Kidney tubule cell (primary cell): ENCODE measurements around the gene PPP2R2C.

Experiments
- DNase-seq: peaks from one replicate; pipeline ENCODE4 v3.0.0-alpha.2; 2018; ENCODE audit warnings: low spot score

The PPP2R2C gene

GRCh38 chr4:6472387-6473263 lies at the start of gene PPP2R2C:
TSS of gene PPP2R2C (minus strand) at chr4:6472614. CDS start at chr4:6472229, 385 bp downstream.
- DNase-seq, result no peak

GRCh38 chr4:6520978-6521377 lies 48.6 kb upstream of the PPP2R2C start:
- no peak for DNase-seq

- no peak for DNase-seq
Measured at GRCh38 chr4:6520051-6520636, 47.7 kb upstream of the PPP2R2C start.

- no peak for DNase-seq
Measured at GRCh38 chr4:6517171-6517570, 44.8 kb upstream of the PPP2R2C start.

GRCh38 chr4:6516762-6517161 lies 44.3 kb upstream of the PPP2R2C start:
- DNase-seq, result no peak

- DNase-seq, result no peak
Measured at GRCh38 chr4:6516281-6516680, 43.9 kb upstream of the PPP2R2C start.

- no peak for DNase-seq
Measured at GRCh38 chr4:6513678-6514077, 41.3 kb upstream of the PPP2R2C start.

GRCh38 chr4:6509587-6509986 lies 37.2 kb upstream of the PPP2R2C start:
- DNase-seq, result peak; percentile 46

GRCh38 chr4:6507345-6507744 lies 34.9 kb upstream of the PPP2R2C start:
- DNase-seq, result no peak

- DNase-seq, result no peak
Measured at GRCh38 chr4:6506616-6507140, 34.3 kb upstream of the PPP2R2C start.

- DNase-seq, result no peak
Measured at GRCh38 chr4:6504900-6505496, 32.6 kb upstream of the PPP2R2C start.

GRCh38 chr4:6502747-6503465 lies 30.5 kb upstream of the PPP2R2C start:
- DNase-seq, result no peak

GRCh38 chr4:6502147-6502546 lies 29.7 kb upstream of the PPP2R2C start:
- DNase-seq, result no peak

GRCh38 chr4:6501171-6501570 lies 28.8 kb upstream of the PPP2R2C start:
- DNase-seq, result no peak

- no peak for DNase-seq
Measured at GRCh38 chr4:6500481-6501140, 28.2 kb upstream of the PPP2R2C start.

GRCh38 chr4:6499238-6499600 lies 26.8 kb upstream of the PPP2R2C start:
- DNase-seq, result no peak

GRCh38 chr4:6498511-6499237 lies 26.3 kb upstream of the PPP2R2C start:
- DNase-seq, result no peak

GRCh38 chr4:6497796-6498195 lies 25.4 kb upstream of the PPP2R2C start:
- no peak for DNase-seq

- DNase-seq, result no peak
Measured at GRCh38 chr4:6495736-6496135, 23.3 kb upstream of the PPP2R2C start.

GRCh38 chr4:6495296-6495590 lies 22.8 kb upstream of the PPP2R2C start:
- no peak for DNase-seq
